Measurements from ENCODE around the gene PRKAG2.
"Not testable (repeated sequence)": the region's sequence is repeated elsewhere in the genome, so short reads cannot be mapped to it uniquely, and the experiment has no call there.

Gene PRKAG2

DNA sequence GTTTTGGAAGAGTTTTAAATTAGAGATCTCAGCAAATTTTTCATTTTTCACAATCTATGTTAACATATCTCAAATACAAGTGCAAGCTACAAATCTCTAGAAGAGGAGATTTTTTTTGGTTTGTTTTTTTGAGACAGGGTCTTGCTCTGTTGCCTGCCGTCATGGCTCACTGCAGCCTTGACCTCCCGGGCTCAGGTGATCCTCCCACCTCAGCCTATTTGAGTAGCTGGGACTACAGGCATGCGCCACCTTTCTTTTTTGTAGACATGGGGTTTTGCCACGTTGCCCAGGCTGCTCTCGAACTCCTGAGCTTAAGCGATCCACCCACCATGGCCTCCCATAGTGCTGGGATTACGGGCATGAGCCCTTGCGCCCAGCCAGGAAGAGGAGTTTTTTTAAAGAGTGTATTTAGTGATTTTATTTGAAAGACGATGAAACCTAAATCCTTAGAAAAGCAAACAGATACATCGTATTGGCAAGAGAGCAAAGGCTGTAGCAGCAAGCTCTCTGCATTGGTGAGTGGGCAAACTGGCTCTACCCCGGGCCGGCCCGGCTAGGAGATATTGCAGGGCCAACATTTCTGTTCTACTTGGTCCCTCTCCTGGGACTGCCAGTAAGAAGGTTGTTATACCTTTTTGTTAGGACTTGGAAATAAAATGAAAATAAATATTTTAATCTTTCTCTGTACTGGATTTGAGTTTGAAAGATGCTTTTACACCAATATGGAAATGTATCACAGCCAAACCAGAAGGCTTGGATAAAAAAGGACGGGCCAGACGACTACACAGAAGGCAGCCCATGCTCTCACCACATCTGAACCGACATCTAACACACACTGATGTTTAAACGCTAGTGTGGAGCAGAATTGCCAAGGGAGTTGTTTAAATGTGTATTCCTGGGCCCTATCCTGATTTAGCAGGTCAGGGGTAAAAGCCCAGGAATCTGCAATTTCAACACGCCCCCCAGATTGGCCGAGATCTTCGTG lies 307.7 kb downstream of the PRKAG2 start:
- DNase-seq, result no peak

DNA sequence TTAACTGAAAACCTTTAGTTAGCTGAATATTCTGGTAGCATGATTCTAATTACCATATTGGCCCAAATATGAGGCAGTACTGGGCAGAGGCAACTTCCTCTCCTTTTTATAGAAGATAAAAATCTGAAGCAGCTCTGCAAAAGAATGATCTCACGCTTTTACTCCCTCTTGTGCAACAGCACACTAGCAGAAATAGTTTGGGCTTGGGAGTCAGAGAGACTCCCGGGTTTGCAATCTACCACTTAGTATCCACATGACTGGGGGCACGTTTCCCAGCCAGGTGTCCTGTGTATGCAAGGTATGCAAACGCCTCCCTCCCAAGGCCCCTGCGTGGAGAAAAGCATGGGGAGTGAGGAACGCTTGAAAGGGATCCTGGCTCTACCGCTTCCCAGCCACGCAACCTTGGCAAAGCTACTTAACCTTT lies 310.0 kb downstream of the PRKAG2 start:
- no peak for DNase-seq

DNA sequence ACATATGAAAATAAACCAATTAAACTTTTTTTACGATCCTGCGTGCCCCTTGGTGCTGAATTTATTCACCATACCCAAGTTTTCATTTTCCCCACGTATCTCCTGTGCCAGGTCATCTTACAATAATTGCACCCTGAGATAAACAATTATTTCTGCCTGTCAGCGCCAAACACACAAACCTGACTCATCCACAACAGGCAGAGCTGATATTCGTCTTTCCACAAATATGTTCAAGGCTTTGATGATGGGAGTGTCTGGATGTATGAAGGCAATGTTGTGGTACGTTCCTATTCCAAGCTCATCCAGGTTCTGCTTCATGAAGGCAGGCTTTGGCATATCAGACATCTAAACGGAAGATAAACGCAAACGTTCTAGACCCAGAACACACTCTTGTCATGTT lies 311.4 kb downstream of the PRKAG2 start:
- DNase-seq, result no peak

DNA sequence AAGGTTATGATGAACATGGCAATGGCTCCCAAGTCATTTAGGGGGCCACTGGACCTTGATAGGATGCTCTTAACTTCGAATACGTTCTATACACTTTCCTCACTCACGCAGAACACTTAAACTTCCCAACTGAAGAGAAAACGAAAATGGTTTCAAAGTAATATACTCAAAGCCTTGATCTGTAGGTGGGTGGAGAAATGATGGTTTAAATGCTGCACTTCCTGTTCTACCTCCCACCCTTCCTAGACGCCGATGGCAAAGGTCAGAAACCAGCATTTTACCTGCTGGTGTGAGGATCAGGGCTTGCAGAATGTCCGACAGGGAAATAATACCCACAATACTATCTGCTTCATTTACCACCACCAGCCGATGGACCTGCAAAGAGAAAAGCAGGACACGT lies 316.7 kb downstream of the PRKAG2 start:
- no peak for DNase-seq

DNA sequence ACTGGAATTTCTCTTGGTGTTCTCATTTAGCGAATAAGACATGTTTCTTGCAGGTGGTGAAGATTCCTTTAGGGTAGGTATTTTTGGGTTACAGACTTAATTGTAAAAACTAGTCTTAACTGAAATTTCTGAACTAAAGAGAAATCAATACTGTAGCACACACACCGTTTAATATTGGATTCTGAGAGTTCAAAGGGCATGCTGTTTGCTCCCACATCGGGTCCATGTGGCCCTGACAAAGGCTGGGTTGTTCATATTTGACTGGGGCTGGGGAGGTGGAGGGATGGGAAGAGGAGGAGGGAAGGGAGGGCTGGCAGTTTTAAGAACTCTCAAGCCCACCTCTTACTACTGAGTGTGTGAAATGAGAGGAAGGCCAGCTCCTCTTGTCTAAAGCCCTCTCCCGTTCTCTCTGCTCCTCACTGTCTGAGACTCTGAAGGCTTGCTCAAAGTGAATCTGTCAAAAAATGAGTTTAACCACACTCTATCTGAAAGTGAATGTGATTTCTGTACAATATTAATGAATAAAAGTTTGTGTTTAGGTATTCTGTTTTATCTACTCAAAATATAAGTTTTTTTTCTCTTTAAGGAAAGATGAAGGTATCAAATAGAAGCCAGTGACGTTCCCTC lies 317.2 kb downstream of the PRKAG2 start:
- no peak for DNase-seq

DNA sequence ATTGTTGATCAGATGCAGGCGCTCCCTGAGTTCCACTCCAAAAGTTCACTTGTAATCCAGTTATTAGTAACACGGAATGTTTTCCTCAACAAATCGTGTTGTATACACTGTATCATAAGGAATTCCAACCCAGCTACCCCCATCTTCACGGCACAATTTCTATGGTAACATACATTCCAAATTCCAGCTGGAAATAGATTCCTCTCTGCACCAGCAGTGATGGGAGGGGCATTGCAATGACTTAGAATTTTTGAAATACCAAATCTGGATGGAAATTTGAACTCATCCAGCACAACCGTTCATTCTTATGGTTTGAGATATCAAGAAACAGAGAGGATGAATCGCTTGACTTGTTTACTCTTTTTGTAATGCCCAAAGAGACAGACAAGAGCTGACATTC lies 318.3 kb downstream of the PRKAG2 start:
- DNase-seq, result no peak

DNA sequence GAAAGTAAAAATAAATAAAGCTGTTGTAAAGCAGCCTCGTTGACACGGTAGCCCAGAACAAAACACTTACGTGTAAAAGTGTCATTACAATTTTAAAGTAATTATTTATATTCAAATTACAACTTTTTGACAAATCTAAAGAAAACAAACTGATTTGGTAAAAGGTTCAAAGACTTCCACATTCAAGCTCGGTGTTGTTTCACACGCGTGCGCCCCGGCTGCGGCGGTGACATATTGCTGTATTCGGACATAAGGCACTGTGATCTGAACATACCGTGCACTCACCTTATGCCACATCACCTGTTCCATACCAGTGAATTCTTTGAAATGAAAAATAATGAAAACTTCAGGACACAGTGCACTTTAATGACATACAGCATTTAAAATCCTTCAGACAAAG lies 320.3 kb downstream of the PRKAG2 start:
- no peak for DNase-seq

DNA sequence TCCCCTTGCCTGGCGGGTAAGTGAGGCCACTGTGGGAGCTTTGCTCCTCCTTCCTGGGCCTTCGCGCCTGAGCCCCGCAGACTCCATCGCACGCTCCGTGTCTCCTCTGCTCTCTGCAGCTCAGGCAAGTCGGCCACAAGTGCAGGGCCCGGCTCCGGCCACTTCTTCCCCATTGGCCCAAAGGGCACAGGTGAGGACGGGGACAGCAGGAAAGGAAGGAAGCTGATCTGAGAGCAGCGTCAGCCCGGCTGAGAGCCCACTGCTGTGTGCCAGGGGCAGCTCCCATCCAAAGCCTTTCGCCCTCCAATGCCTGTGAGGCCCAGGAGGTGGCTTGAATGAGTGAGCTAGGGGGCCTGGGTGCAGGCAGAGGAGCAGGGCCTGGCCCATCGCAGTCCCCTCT lies 323.6 kb downstream of the PRKAG2 start:
- DNase-seq, result no peak

DNA sequence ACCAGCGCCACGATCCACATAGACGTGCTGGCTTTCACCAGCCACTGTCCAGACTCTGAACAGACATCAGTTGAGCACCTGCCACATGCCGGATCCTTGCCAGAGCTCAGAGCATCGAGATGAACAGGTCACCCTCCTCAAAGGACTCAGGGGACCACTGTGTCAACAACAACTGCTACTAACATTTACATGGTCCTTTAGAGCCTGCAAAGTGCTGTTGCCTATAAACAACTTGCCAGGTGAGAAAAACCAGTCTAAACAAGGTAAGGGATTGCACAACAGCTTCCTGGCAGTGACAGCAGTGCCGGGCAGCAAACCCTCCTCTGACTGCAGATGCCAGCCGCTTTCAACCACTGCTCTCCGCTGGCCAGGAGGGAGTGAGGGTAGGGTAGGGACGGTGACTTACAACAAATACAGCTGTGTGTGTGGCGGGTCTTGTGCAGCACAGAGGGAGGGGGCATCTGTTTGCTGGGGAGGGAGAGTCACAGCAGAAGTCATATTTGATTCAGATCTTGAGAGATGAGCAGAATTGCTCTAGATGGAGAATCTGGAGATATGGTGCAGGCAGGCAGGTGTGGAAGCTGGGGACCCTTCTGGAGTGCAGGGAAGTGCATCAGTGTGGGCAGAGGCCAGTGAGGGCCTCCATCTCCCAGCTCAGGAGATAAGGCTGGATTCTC lies 324.4 kb downstream of the PRKAG2 start:
- DNase-seq, result no peak

DNA sequence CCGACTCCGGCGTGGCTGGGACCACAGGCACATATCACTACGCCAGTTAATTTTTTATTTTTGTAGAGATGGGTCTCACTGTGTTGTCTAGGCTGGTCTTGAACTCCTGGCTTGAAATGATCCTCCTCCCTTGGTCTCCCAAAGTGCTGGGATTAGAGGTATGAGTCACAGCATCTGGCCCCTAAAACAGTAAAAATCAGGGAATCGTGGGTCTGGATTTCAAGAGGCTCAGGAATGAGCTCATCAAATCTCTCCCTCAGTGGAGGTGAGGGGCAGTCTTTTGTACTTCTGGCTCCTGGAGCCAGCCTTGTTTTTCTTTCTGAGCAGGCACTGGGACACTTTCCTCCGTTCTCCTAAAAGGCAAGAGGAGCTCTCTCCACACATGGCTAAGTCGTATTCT lies 325.1 kb downstream of the PRKAG2 start:
- no peak for DNase-seq

DNA sequence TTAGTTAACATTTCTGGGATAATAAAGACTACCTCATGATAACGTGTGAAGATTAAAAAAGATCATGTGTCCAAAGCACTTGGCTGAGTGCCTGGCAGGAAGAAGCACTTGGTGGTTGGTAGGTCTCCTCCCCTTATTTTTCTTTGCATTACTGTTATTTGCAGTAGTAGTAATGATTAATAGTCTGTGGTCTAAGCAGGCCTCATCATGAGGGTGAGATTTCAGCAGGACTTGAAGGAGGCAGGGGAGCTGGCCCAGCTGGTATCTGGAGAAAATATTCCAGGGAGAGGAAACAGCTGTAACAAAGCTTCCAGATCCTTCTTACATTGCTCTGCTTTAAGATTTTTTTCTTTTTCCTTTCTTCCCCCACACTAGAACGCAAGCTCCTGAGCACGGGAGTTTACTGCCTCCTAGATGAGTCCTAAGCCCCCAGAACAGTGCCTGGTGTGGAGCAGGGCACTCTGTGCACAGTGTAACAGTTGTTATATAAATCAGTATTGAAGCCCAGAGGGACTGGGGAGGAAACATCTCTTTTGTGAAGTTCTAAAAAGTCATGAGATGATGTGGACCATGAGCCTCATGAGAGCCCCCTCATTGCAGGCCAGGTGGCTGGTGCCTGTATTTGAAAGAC lies 326.1 kb downstream of the PRKAG2 start:
- DNase-seq, result no peak

DNA sequence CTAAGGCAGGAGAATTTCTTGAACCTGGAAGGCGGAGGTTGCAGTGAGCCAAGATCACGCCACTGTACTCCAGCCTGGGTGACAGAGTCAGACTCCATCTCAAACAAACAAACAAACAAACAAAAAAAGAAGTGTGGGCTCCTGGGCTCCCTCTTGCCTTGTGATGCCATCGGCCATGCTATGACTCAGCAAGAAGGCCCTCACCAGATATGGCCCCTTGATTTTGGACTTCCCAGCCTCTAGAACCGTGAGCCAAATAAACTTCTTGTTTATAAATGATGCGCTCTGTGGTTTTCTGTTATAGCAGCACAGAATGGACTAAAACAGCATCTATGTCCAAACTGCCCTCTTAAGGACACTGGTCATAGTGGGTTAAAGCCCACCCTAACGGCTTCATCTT lies 327.3 kb downstream of the PRKAG2 start:
- DNase-seq, result no peak

DNA sequence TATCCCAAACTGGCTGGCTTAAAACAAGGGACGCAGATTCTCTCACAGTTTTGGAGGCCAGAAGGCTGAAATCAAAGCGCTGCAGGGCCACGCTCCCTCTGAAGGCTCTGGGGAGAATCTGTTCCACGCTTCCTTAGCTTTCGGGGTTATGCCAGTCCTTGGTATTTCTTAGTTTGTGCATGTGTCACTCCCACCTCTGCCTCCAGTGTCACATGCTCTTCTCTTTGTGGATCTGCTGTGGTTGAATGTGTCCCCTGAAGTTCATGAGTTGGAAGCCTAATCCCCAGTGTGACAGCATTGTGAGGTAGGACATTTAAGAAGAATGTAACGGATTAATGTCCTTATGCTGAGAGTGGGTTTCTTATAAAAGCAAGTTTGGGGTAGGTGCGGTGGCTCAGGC lies 327.8 kb downstream of the PRKAG2 start:
- no peak for DNase-seq

DNA sequence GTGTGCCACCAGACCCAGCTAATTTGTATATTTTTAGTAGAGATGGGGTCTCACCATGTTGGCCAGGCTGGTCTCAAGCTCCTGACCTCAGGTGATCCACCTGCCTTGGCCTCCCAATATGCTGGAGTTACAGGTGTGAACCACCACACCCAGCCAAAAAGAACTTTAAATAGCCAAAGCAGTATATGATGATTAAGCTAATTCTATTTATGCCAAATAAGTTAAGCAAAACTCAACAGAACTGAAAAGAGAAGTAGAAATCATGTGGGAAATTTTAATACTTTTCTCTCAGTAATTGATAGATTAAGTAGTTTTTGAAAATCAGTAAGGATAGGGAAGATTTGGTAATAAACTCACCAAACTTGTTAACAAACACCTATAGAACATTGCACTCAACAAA lies 332.7 kb downstream of the PRKAG2 start:
- DNase-seq, result no peak

DNA sequence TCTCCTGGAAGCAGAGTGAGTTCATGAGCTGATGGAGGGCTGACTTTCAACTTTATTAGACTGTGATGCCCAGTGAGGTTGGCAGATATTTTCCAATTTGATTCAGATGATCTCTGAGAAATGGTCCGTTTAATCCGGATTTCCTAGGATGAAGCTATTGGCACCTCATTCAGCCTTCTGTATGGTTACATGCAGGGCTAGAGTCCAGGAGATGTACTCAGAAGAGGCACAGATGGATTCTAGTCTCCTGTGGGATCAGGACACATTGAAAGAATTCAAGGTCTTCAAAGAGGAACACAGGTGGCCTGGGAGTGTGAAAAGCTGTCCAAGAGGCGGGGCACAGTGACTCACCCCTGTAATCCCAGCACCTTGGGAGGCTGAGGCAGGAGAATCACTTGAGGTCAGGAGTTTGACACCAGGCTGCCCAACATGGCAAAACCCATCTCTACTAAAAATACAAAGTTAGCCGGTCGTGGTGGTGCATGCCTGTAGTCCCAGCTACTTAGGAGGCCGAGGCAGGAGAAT lies 334.2 kb downstream of the PRKAG2 start:
- no peak for DNase-seq

DNA sequence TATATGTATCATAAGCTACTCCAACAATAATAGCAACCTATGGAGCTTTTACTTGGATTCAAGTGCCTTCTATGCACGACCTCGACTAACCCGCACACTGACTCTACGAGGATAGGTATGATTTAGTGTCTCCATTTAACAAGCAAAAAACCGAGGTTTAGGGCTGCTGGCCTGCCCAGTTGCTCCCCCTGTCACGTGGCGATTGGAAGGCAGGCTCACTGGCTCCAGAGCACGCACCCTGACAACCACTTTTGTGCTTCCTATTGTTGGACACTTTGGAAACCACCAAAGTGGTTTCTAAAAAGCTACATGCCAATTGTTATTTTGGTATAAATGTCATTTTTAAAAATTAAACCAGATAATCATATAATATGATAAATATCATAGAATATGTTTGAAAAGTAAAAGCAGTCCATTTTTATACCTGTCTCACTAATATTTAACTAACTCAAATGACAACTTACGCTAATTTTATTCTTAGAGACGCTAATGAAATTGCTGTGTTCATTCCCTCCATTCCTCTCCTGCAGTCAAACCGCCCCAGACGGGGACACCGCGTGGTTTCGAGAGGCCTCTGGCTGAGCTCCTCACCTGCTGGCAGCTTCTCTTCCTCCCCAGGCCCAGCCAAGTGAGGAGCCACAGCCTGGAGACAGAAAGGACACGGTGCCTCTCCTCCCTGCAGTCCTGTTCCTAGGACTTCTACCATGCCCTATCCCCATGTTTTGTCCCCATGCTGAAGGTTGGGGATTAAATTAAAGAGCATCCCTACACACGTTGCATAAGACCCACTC lies 335.0 kb downstream of the PRKAG2 start:
- DNase-seq, result no peak

DNA sequence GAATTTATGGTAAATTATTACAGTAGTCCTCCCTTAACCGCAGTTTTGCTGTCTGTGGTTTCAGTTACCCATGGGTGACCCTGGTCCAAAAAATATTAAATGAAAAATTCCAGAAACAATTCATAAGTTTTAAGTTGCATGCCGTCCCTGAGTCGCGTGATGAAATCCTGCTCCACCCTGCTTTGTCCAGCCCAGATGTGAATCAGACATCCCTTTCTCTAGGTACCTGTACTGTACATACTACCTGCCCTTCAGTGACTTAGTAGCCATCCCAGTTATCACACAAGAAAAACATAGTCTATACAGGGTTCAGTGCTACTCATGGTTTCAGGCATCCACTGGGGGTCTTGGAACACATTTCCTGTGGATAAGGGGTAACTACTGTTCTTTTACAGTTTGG lies 336.8 kb downstream of the PRKAG2 start:
- DNase-seq, result no peak

DNA sequence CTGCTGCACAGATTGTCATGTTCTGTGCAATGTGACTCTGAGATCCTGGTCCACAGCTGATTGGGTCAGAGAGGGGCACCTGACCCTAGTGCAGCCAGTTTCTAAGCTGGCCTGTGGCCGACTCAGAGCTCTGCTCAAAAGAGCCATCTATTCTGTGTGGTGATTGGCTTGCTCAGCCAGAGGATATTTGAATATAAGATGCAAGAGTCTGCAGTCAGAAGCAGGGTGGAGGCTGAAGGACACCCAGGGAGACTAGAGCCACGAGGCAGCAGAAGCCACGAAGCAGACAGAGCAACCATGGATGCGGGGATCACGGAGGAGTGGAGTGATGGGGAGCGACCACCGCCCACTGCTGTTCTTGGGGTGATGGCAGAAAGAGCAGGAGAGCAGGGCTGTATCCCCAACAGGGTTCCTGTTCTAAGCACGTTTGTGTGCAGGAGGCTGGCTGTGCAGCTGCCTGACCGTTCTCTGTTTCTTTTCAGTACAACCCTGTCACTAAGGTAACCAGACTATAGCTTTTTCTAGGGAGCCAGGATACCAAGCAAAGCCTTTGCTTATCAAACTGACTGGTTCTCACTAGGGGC lies 337.7 kb downstream of the PRKAG2 start:
- DNase-seq, result no peak

DNA sequence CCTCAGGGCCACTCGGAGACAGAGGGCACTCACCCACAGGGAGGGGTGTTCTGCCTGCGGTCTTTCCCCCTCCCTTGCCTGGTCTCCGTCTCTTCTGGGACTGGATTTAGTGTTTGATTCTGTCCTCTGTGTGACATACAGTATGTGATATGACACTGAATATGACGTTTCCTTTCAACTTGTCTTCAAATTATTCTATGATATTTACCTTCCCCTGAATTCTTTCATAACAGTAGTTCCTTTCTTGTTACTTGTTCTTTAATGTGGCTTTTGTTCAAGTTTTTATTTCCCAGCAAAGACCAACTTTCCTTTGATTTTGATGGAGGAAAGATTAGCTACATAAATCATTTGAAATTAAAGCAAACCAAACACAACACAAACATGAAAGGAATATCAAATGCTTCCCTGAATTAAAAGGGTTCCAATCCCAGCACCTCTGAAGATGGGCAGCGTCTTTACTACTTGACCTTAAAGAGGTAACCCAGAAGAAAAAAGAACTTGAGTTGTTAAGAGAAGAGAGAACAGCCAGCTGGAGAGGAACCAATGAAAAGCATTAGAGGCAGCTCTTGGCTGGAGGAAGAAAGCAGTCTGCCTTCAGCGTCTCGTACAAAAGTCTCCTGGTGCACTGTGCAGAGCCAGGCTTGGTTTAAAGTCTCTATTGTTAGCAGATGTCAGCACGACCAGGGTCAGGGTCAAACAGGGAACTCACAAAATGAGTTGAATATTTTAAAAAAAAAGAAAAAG lies 338.9 kb downstream of the PRKAG2 start:
- DNase-seq, result no peak

DNA sequence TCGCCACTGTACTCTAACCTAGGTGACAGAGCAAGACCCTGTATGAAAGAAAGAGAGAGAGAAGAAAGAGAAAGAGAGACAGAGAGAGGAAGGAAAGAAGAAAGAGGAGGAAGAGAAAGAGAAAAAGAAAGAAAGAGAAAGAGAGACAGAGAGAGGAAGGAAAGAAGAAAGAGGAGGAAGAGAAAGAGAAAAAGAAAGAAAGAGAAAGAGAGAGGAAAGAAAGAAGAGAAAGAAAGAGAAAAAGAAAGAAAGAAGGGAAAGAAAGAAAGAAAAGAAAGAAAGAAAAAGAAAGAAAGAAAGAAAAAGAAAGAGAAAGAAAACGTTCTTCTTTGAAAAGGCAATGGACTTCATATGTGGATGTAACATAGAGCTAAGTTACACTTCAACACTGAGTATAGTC lies 340.7 kb downstream of the PRKAG2 start:
- not testable (repeated sequence) for DNase-seq

DNA sequence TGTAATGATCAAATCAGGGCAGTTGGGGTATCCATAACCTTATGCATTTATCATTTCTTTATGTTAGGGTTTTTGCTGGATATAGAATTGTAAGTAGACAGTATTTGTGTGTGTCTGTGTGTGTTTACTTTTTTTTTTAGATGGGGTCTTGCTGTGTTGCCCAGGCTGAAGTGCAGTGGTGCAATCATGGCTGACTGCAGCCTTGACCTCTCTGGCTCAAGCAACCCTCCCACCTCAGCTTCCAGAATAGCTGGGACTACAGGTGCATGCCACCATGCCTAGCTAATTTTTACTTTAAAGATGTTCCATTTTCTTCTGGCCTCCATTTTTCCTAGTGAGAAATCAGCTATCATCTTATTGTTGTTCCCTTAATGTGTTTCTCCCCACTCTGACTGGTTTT lies 347.1 kb downstream of the PRKAG2 start:
- DNase-seq, result no peak
